22Rv1 (cell line): ENCODE results near the gene FBN1.

ENCODE experiments used
- H3K27ac ChIP-seq: fragments of 450-650 bp; 2 replicates; pipeline ENCODE4 v1.5.1; 2017
- CTCF ChIP-seq: fragments of 450-650 bp; IDR thresholded peaks from 2 replicates; pipeline ENCODE4 v1.5.1; 2017; ENCODE audit warnings: mild to moderate bottlenecking
- ZFX ChIP-seq: fragments of 450-650 bp; IDR thresholded peaks from 2 replicates; pipeline ENCODE4 v1.6.1; 2017; ENCODE audit warnings: antibody characterized with exemption, borderline replicate concordance

Gene FBN1

GRCh38 chr15:48624700-48625099 is 20.8 kb downstream of the FBN1 start:
- TF ChIP-seq ZFX (no peak), CTCF (no peak)
- no peak overlapping the region for H3K27ac ChIP-seq

GRCh38 chr15:48623456-48623855 is 22.1 kb downstream of the FBN1 start:
- TF ChIP-seq CTCF (no peak), ZFX (no peak)
- H3K27ac ChIP-seq, result no peak overlapping the region

DNA sequence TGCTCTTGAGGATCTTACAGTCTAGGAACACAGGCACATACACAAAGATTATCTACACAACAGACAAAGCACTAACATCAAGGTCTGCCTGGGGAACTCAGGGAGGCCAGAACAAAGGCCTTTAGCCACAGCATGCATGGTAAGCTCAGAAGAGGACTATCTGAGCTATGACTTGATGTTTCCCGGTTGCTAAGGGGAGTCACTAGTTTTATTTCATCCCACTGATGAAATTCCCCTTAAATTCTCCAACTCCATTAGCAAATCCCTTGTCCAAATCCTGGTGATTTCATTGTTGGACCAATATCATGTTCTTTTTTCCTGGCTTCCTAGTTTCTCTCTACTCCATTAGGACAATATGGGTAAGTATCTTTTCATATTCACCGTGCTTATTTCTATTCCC is 23.3 kb downstream of the FBN1 start:
- TF ChIP-seq ZFX, result no peak
- TF ChIP-seq CTCF, result no peak
- H3K27ac ChIP-seq, result no peak overlapping the region

- TF ChIP-seq ZFX, result no peak
- no peak overlapping the region for H3K27ac ChIP-seq
Observed at GRCh38 chr15:48619446-48619845, 26.1 kb downstream of the FBN1 start.

GRCh38 chr15:48617619-48618018 is 27.9 kb downstream of the FBN1 start:
- H3K27ac ChIP-seq, result no peak overlapping the region
- no peak for TF ChIP-seq ZFX
- no peak for TF ChIP-seq CTCF

DNA sequence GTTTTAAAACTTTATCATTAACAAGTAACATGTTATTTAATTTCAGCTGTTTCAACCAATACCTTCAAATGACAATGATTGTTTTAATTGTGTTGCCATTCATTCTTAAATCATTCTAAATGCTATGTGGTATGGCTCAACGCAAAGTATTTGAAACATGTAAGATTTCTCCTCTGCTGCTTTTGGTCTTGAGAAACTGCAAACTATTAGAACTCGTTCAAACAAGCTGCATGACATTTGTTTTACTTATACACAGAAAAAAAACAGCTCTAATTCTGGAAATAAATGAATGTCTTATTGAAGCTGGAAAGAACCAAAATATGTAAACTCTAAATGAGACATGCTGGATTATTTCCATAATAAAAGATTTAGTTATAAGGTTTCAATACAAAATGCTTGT is 29.3 kb downstream of the FBN1 start:
- no peak overlapping the region for H3K27ac ChIP-seq
- no peak for TF ChIP-seq ZFX
- TF ChIP-seq CTCF, result no peak

- H3K27ac ChIP-seq, result no peak overlapping the region
- TF ChIP-seq ZFX (no peak), CTCF (no peak)
Observed at GRCh38 chr15:48614051-48614450, 31.5 kb downstream of the FBN1 start.

DNA sequence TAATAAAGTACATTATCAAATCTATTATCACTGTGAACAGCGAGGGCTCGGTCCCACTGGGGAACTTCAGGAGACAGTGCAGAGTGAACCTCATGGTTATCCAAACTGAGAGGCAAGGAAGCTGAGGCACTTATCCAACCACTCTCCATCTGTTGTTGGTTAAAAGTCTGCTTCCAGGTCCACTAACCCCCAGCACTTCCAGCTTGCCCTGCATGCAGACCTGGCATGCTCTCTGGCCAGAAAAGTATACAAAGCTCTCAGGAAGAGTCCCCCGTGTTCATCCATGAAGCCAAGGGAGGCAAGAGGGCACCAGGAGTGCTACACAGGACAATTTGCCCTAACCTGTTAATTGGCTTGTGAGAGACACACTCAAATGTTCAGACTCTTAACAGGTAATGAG is 36.0 kb downstream of the FBN1 start:
- no peak overlapping the region for H3K27ac ChIP-seq
- TF ChIP-seq CTCF (no peak), ZFX (no peak)
